ES-I3 (cell line): ENCODE results near the gene DLG2.

Experiments used
- H3K36me3 ChIP-seq: 2 replicates; pipeline ENCODE4 v1.6.1; 2013; ENCODE audit warnings: mild to moderate bottlenecking, low read length, control low read depth, moderate library complexity; ENCODE audit not compliant: insufficient read depth
- H3K4me1 ChIP-seq: 2 replicates; pipeline ENCODE4 v1.6.1; 2013; ENCODE audit warnings: mild to moderate bottlenecking, control low read depth, low read length; ENCODE audit not compliant: insufficient read depth
- H3K9ac ChIP-seq: 2 replicates; pipeline ENCODE4 v1.6.1; 2013; ENCODE audit warnings: low read depth, mild to moderate bottlenecking, low read length, moderate library complexity
- H3K9me3 ChIP-seq: 2 replicates; pipeline ENCODE4 v1.6.1; 2013; ENCODE audit warnings: mild to moderate bottlenecking, low read length, moderate library complexity; ENCODE audit not compliant: control insufficient read depth, insufficient read depth

DLG2 gene

GRCh38 chr11:85182441-85183387, 444.4 kb downstream of the DLG2 start:
- Histone ChIP-seq H3K9ac (no peak overlapping the region), H3K9me3 (no peaks in the 10 kb centered on the region), H3K36me3 (no peaks in the 10 kb centered on the region), H3K4me1 (peaks cover 4% of the 10 kb centered on the region; the same call in 1 of the 2 replicates)

- H3K9ac ChIP-seq: no peak overlapping the region
- H3K9me3 ChIP-seq: no peaks in the 10 kb centered on the region; the same call in 1 of the 2 replicates
These were observed 446.6 kb downstream of the DLG2 start for GRCh38 chr11:85180528-85180927.

GRCh38 chr11:85171648-85172257, 455.4 kb downstream of the DLG2 start:
- H3K36me3 ChIP-seq: no peaks in the 10 kb centered on the region

More at GRCh38 chr11:85180528-85180927, 446.6 kb downstream of the DLG2 start:
- H3K4me1 ChIP-seq: peaks cover 4% of the 10 kb centered on the region; the same call in 1 of the 2 replicates
- no peaks in the 10 kb centered on the region for H3K36me3 ChIP-seq

GRCh38 chr11:85170184-85170583, 457.0 kb downstream of the DLG2 start:
- H3K9ac ChIP-seq: no peak overlapping the region
- H3K9me3 ChIP-seq: no peaks in the 10 kb centered on the region
- peaks cover 33% of the 10 kb centered on the region for H3K4me1 ChIP-seq
- no peaks in the 10 kb centered on the region for H3K36me3 ChIP-seq

More at GRCh38 chr11:85171648-85172257, 455.4 kb downstream of the DLG2 start:
- Histone ChIP-seq H3K9ac (no peak overlapping the region), H3K9me3 (no peaks in the 10 kb centered on the region; the same call in 1 of the 2 replicates), H3K4me1 (peaks cover 33% of the 10 kb centered on the region)

- Histone ChIP-seq H3K9ac (no peak overlapping the region), H3K36me3 (no peaks in the 10 kb centered on the region), H3K4me1 (peaks cover 33% of the 10 kb centered on the region), H3K9me3 (no peaks in the 10 kb centered on the region)
These were observed 459.7 kb downstream of the DLG2 start for GRCh38 chr11:85167471-85167870.

GRCh38 chr11:85167038-85167437, 460.1 kb downstream of the DLG2 start:
- no peak overlapping the region for H3K9ac ChIP-seq
- H3K36me3 ChIP-seq: no peaks in the 10 kb centered on the region
- no peaks in the 10 kb centered on the region for H3K9me3 ChIP-seq
- H3K4me1 ChIP-seq: peaks cover 33% of the 10 kb centered on the region

- Histone ChIP-seq H3K9ac (no peak overlapping the region), H3K36me3 (no peaks in the 10 kb centered on the region), H3K4me1 (peaks cover 24% of the 10 kb centered on the region), H3K9me3 (no peaks in the 10 kb centered on the region)
These were observed 461.3 kb downstream of the DLG2 start for GRCh38 chr11:85165819-85166218.

GRCh38 chr11:85164743-85165142, 462.4 kb downstream of the DLG2 start:
- peaks cover 13% of the 10 kb centered on the region for H3K4me1 ChIP-seq
- no peak overlapping the region for H3K9ac ChIP-seq
- no peaks in the 10 kb centered on the region for H3K36me3 ChIP-seq
- no peaks in the 10 kb centered on the region for H3K9me3 ChIP-seq

GRCh38 chr11:85154294-85154693, 472.9 kb downstream of the DLG2 start:
- H3K9me3 ChIP-seq: no peaks in the 10 kb centered on the region
- H3K9ac ChIP-seq: no peak overlapping the region
- H3K4me1 ChIP-seq: peaks cover 7% of the 10 kb centered on the region
- no peaks in the 10 kb centered on the region for H3K36me3 ChIP-seq

- no peaks in the 10 kb centered on the region for H3K36me3 ChIP-seq
- no peaks in the 10 kb centered on the region for H3K9me3 ChIP-seq
- H3K4me1 ChIP-seq: peaks cover 10% of the 10 kb centered on the region; the same call in 1 of the 2 replicates
- no peak overlapping the region for H3K9ac ChIP-seq
These were observed 489.5 kb downstream of the DLG2 start for GRCh38 chr11:85137597-85137996.

- no peak overlapping the region for H3K9ac ChIP-seq
- peaks cover 13% of the 10 kb centered on the region; the same call in 1 of the 2 replicates for H3K4me1 ChIP-seq
- H3K9me3 ChIP-seq: no peaks in the 10 kb centered on the region
These were observed 493.5 kb downstream of the DLG2 start for GRCh38 chr11:85133636-85134035.

GRCh38 chr11:85132851-85133585, 494.1 kb downstream of the DLG2 start:
- Histone ChIP-seq H3K36me3 (no peaks in the 10 kb centered on the region), H3K4me1 (peaks cover 13% of the 10 kb centered on the region; the same call in 1 of the 2 replicates), H3K9ac (peak overlapping the region; percentile 14; the same call in 1 of the 2 replicates), H3K9me3 (no peaks in the 10 kb centered on the region)

More at GRCh38 chr11:85133636-85134035, 493.5 kb downstream of the DLG2 start:
- no peaks in the 10 kb centered on the region for H3K36me3 ChIP-seq

GRCh38 chr11:85127349-85127748, 499.8 kb downstream of the DLG2 start:
- H3K4me1 ChIP-seq: no peaks in the 10 kb centered on the region
- H3K9me3 ChIP-seq: no peaks in the 10 kb centered on the region
- no peaks in the 10 kb centered on the region for H3K36me3 ChIP-seq
- no peak overlapping the region for H3K9ac ChIP-seq

GRCh38 chr11:85123752-85124231, 503.4 kb downstream of the DLG2 start:
- no peaks in the 10 kb centered on the region for H3K36me3 ChIP-seq
- no peaks in the 10 kb centered on the region for H3K4me1 ChIP-seq
- no peaks in the 10 kb centered on the region for H3K9me3 ChIP-seq
- H3K9ac ChIP-seq: no peak overlapping the region
